Measurements from ENCODE around the gene FCGR3A.
"Not testable (repeated sequence)": the region's sequence is repeated elsewhere in the genome, so short reads cannot be mapped to it uniquely, and the experiment has no call there.

Gene FCGR3A

GRCh38 chr1:161557506-161558450, 8.2 kb upstream of the FCGR3A start:
- not testable (repeated sequence) for H3K4me3 ChIP-seq (ENCODE audit: low read length); DNase-seq (ENCODE audit: low read depth, low spot score)

DNA sequence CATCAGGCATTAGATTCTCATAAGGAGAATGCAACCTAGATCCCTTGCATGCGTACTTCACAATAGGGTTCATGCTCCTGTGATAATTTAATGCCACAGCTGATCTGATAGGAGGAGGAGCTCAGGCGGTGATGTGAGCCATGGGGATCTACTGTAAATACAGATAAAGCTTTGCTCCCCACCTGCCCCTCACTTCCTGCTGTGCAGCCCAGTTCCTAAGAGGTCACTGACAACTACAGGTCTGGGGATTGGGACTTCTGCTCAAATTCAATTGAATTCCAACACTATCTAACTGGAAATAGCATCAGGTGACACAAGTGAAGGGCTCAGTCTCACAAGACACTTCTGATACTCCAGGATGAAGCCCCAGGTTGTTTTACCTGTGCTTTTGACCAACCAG, 7.4 kb upstream of the FCGR3A start:
- not testable (repeated sequence) for DNase-seq (ENCODE audit: low read depth, low spot score); H3K4me3 ChIP-seq (ENCODE audit: low read length)

DNA sequence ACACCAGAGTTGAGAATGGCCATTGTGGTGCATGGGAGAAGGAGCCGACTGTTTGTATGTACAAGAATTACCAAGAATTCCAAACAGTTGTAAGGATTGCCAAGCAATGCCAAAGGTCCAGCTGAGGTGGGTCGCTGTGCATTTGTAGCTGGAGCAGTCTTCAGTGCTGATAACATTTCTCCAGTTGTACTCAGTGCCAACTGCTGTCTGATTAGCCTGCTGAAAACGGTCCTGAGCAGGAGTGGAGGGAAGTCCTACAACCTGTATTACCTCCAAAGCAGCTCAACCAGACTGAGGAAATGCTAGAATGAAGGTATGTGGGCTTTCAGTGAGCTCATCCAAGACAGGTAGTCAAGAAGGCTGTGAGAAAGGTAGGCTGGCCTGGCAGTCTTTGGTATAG, 6.5 kb upstream of the FCGR3A start:
- DNase-seq (ENCODE audit: low read depth, low spot score); H3K4me3 ChIP-seq (ENCODE audit: low read length): not testable (repeated sequence)

DNA sequence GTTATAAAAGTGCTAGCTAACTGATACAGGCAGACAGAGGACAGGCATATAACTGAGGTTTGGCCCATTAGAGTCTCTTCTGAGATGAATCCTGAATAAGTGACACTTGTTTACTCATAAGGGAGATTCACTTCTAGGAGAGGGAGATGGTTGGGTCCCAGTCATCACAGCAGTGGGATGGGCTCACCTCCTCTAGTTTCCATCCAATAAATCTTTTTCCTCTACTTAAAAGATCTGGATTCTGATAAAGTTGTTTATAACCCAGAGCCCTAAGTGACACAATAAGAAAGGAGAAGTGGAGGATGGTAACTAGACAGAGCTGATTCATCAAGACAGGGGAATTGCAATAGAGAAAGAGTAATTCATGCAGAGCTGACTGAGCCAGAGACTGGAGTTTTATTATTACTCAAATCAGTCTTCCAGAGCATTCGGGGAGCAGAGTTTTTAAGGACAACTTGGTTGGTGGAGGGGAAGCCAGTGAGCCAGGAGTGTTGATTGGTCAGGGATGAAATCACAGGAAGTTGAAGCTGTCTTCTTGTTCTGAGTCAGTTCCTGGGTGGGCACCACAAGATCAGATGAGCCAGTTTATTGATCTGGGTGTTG, 5.3 kb upstream of the FCGR3A start:
- not testable (repeated sequence) for DNase-seq (ENCODE audit: low read depth, low spot score)

GRCh38 chr1:161554340-161554739, 4.7 kb upstream of the FCGR3A start:
- H3K4me3 ChIP-seq (ENCODE audit: low read length); DNase-seq (ENCODE audit: low read depth, low spot score): not testable (repeated sequence)

More for the DNA sequence above, 5.3 kb upstream of the FCGR3A start:
- not testable (repeated sequence) for H3K4me3 ChIP-seq (ENCODE audit: low read length)

GRCh38 chr1:161553631-161554030, 4.0 kb upstream of the FCGR3A start:
- DNase-seq (ENCODE audit: low read depth, low spot score); H3K4me3 ChIP-seq (ENCODE audit: low read length): not testable (repeated sequence)

GRCh38 chr1:161550942-161551341, 1.3 kb upstream of the FCGR3A start:
- not testable (repeated sequence) for H3K4me3 ChIP-seq (ENCODE audit: low read length); DNase-seq (ENCODE audit: low read depth, low spot score)

DNA sequence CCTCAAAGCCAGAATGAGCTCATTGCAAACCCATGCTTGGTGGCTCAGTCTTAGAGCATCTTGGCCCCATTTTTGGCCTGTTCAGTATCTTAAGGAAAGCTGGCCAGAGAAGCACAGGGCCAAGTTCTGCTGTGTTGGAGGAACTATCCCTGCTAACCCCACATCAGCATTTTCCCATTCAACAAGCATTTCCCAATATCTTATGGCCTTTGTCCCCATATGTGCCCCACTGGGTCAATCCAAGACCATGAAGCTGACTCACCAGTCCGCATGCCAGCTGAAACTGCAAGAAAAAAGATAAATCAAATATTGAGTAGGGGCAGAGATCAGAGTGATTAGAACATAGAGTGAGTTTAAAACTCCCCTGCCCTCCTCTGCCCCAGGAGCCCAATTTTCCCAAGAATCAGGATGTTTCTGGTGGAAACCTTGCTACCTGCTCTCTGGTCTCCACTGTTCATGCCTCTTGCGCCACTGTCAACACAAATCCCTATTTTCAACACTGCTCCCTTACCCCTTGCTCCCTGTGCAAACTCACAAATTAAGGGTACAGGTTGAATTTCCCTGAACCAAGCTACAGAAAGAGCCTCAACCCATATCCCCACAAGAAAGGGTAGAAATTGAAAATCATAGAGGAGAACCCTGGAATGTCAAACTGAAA, 740 bp downstream of the FCGR3A start:
- DNase-seq (ENCODE audit: low read depth, low spot score); H3K4me3 ChIP-seq (ENCODE audit: low read length): not testable (repeated sequence)

DNA sequence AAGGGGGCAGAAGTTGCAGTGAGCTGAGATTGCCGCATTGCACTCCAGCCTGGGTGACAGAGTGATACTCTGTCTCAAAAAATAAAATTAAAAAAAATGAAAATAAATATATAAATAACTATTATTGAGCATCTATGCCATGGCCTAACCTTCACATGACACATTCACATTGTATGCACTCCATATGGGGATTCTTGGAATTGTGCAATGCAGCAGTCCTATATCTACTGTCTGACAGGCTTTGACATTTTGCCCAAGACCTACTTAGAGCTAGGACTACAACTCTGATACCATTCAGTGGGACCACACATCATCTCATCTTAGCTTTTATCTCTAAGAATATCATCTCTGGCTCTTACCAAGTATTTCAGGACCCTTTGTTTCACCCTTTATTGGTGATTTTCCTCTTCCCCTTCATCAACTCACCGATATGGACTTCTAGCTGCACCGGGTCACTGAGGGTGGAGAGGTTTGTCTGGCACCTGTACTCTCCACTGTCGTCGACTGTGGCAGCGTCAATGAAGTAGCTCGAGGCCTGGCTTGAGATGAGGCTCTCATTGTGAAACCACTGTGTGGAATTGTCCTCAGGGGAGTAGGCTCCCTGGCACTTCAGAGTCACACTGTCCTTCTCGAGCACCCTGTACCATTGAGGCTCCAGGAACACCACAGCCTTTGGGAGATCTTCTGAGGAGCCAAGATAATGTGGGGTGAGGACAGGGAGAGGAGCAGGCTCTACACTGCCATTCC, 1.4 kb downstream of the FCGR3A start:
- DNase-seq (ENCODE audit: low read depth, low spot score); H3K4me3 ChIP-seq (ENCODE audit: low read length): not testable (repeated sequence)

DNA sequence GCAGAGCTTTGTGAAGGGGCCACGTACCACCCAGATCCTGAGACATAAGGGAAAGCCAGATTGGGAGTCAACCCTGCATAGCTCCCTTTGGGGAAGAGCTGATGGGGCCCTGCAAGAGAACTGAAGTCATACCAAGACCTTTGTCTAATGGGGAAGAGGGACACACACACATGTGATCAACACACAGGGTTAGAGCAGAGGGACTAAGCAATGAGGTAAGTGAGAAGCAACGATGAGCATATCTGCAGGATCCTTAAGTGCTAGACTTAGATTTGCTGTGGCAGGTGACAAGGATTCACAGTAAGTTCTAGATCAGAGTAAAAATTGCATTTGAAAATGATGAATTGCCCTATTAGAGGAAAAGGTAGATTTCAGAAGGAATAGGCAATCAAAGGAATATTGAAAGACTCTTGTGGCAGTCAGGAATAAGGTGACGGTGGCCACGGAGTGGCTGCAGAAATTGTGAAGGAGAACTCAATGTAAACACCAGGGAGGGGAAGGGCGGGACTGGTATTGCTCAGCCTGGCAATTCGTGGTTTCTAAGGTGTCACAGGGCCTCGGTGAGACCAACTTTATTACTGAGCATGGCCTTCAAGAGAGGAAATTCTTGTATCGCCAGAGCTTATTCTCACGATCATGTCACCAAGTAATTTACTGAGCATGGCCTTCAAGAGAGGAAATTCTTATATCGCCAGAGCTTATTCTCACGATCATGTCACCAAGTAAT, 4.5 kb downstream of the FCGR3A start:
- not testable (repeated sequence) for H3K4me3 ChIP-seq (ENCODE audit: low read length); DNase-seq (ENCODE audit: low read depth, low spot score)

- DNase-seq (ENCODE audit: low read depth, low spot score); H3K4me3 ChIP-seq (ENCODE audit: low read length): not testable (repeated sequence)
These were observed 6.5 kb downstream of the FCGR3A start for GRCh38 chr1:161543125-161543524.

DNA sequence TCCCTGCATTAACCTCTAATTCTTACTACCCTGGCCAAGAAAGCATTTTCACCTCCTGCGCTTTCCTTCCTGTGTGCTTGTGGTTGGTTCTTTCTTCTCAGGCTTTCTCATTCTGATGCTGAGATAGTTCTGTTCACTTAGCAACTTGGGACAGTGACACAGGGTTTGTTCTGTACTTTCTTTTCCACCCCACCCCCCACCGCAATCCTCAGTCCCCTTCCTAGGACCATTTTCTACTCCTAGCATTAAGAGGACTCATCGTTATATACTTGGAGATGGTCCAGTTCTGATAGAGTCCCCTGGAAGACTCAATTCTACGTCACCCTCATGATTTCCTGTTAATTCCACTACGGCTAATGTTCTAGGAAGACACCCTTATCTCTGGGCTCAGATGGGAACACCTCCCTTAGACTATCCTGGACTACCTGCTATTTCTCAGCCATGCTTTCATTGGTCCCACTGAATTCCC, 7.5 kb downstream of the FCGR3A start:
- DNase-seq (ENCODE audit: low read depth, low spot score): peak; percentile 56

GRCh38 chr1:161540570-161540960, 9.1 kb downstream of the FCGR3A start:
- H3K4me3 ChIP-seq (ENCODE audit: low read length); DNase-seq (ENCODE audit: low read depth, low spot score): not testable (repeated sequence)

More for the DNA sequence above, 7.5 kb downstream of the FCGR3A start:
- not testable (repeated sequence) for H3K4me3 ChIP-seq (ENCODE audit: low read length)

DNA sequence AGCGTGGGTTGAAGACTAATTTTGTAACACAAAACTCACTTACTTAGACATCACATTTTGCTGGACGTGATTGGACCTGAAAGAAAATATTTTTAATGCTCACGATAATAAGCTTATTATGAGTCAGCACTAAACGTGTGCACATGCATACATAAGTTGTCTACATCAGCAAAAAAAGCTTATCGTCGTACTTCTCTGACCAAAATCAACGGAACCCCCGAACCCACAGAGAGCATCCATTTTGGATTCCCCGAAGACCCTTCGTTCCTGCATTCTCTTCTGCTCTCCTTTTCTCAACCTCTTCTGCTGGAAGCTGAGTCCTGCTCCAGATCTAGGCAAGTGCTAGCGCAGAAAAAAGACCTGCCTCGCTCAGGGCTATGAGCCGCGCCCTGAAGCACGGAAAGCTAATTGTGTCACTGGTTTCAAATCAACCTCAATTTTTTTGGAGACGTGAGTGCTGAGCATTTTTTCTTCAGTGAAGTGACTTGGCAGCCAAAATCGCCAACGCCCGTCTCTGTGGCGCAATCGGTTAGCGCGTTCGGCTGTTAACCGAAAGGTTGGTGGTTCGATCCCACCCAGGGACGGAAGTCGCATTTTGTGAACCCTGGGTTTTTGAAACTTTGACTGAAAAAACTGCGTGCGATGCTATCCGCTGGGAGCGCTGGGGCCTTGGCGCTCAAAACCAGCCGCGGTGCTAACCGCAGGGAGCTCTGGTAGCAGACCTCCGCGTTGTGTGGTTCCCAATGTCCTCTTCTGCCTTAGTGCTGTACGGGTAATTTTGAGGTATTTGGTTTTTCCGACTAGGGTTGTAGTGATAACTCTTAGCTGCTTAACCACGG, 9.7 kb downstream of the FCGR3A start:
- DNase-seq (ENCODE audit: low read depth, low spot score): peak; percentile 83
- H3K4me3 ChIP-seq (ENCODE audit: low read length): peak overlapping the region; percentile 63

- peak overlapping the region; percentile 63 for H3K4me3 ChIP-seq (ENCODE audit: low read length)
- not testable (repeated sequence) for DNase-seq (ENCODE audit: low read depth, low spot score)
These were observed 10.6 kb downstream of the FCGR3A start for GRCh38 chr1:161538925-161539479.

- not testable (repeated sequence) for H3K4me3 ChIP-seq (ENCODE audit: low read length); DNase-seq (ENCODE audit: low read depth, low spot score)
These were observed 12.4 kb downstream of the FCGR3A start for GRCh38 chr1:161537068-161537669.

Measured in Jurkat, Clone E6-1 (cell line).